HCT116 (cell line): Measurements from ENCODE around the gene RNU2-63P. TPM values are rescaled to one million over a fixed set of nuclear protein-coding genes. Genes with fewer than 3 reads are reported as not detected.

Experiments used
- ATAC-seq: fragments of 200-7000 bp; cut with Tn5 transposase; 2 replicates; pipeline ENCODE4 v1.9.1; 2020; ENCODE audit warnings: mild to moderate bottlenecking, moderate library complexity
- BruUV-seq: library from RNA; stranded (reverse); fragments of 400-500 nt; replicated peaks from 2 replicates; lab custom pipeline; 2021; lab: Mats Ljungman, UMichigan
- CTCF ChIA-PET: fragments of 300-600 bp; sonication (Branson Sonifier 250); formaldehyde crosslinking; loops from one replicate; lab custom pipeline; 2021; ENCODE audit warnings: antibody characterized with exemption; lab: Charles Lee
- POLR2A ChIA-PET: fragments of 300-600, 350-600 bp; sonication (Branson Sonifier 250); formaldehyde crosslinking; loops from one replicate; lab custom pipeline; 2021; ENCODE audit warnings: antibody characterized with exemption; lab: Charles Lee
- RAD21 ChIA-PET, 2 experiments: fragments of 300-600 bp; sonication (Branson Sonifier 250); formaldehyde crosslinking; loops; one replicate each; lab custom pipeline; 2023; ENCODE audit warnings: low total read pairs in 2 of 2; ENCODE audit not compliant: uncharacterized antibody in 2 of 2, unreplicated experiment in 2 of 2, low non-redundant PET in 1 of 2; lab: Charles Lee
- DNase-seq: peaks from one replicate; pipeline ENCODE4 v3.0.0-alpha.2; 2010; ENCODE audit warnings: low read depth, low spot score
- H2AFZ ChIP-seq: fragments of 200-600 bp; shearing (Covaris generic), sonication (generic); 2 replicates; pipeline ENCODE4 v1.6.1; 2017; ENCODE audit warnings: low read depth, mixed run types, mixed read lengths, antibody characterized with exemption, low read length; ENCODE audit not compliant: poor library complexity, severe bottlenecking
- H3K27ac ChIP-seq: 2 replicates; pipeline ENCODE4 v1.5.1; 2012; ENCODE audit warnings: low read depth, low read length
- H3K27me3 ChIP-seq: fragments of 200-600 bp; sonication (generic); 2 replicates; pipeline ENCODE4 v1.6.1; 2016; ENCODE audit warnings: mixed run types, low read length, mixed read lengths; ENCODE audit not compliant: insufficient read depth
- H3K36me3 ChIP-seq, 2 experiments: fragments of 200-500 bp in 1 of 2; fragments of 200-600 bp in 1 of 2; sonication (Bioruptor generic) in 1 of 2; sonication (generic) in 1 of 2; 2 replicates each; pipeline versions ENCODE4 v1.5.1 to v1.6.1; 2014 to 2016; ENCODE audit warnings: low read length in 2 of 2, inconsistent platforms in 1 of 2, mixed read lengths in 1 of 2, mixed run types in 1 of 2; ENCODE audit not compliant: insufficient read depth in 2 of 2, control insufficient read depth in 1 of 2
- H3K4me1 ChIP-seq, 2 experiments: fragments of 200-600 bp in 1 of 2; sonication (generic) in 1 of 2; 2 replicates each; pipeline versions ENCODE4 v1.5.1 to v1.6.1; 2012 to 2017; ENCODE audit warnings: low read length in 2 of 2, inconsistent platforms in 1 of 2, mild to moderate bottlenecking in 1 of 2, mixed read lengths in 1 of 2, mixed run types in 1 of 2, moderate library complexity in 1 of 2; ENCODE audit not compliant: insufficient read depth in 2 of 2, control insufficient read depth in 1 of 2
- H3K4me2 ChIP-seq: fragments of 200-600 bp; sonication (generic); 2 replicates; pipeline ENCODE4 v1.6.1; 2017; ENCODE audit warnings: mixed run types, low read length, mixed read lengths
- H3K4me3 ChIP-seq, 2 experiments: fragments of 200-600 bp in 1 of 2; sonication (generic) in 1 of 2; replicated peaks in 1 of 2; 2 replicates each; pipeline ENCODE4 v1.5.1; 2011 to 2016; ENCODE audit warnings: low read length in 2 of 2, control low read depth in 1 of 2, low read depth in 1 of 2, mild to moderate bottlenecking in 1 of 2, mixed read lengths in 1 of 2, mixed run types in 1 of 2
- H3K79me2 ChIP-seq: fragments of 200-600 bp; sonication (generic); 2 replicates; pipeline ENCODE4 v1.6.1; 2017; ENCODE audit warnings: mild to moderate bottlenecking, mixed run types, low read length, moderate library complexity, mixed read lengths; ENCODE audit not compliant: insufficient read depth
- H3K9ac ChIP-seq: fragments of 200-600 bp; sonication (generic); 2 replicates; pipeline ENCODE4 v1.6.1; 2016; ENCODE audit warnings: low read length, mixed read lengths
- H3K9me2 ChIP-seq: fragments of 200-600 bp; sonication (generic), shearing (Covaris generic); 2 replicates; pipeline ENCODE4 v1.6.1; 2017; ENCODE audit warnings: mixed run types, mild to moderate bottlenecking, moderate library complexity; ENCODE audit not compliant: insufficient read depth
- H3K9me3 ChIP-seq, 2 experiments: fragments of 200-500 bp in 1 of 2; fragments of 200-600 bp in 1 of 2; sonication (Bioruptor generic) in 1 of 2; sonication (generic) in 1 of 2; 2 replicates each; pipeline ENCODE4 v1.6.1; 2014 to 2017; ENCODE audit warnings: low read length in 2 of 2, mixed read lengths in 2 of 2, inconsistent platforms in 1 of 2, low read depth in 1 of 2, mild to moderate bottlenecking in 1 of 2, mixed run types in 1 of 2, moderate library complexity in 1 of 2; ENCODE audit not compliant: control insufficient read depth in 1 of 2, insufficient read depth in 1 of 2
- H4K20me1 ChIP-seq: fragments of 200-600 bp; sonication (generic), shearing (Covaris generic); 2 replicates; pipeline ENCODE4 v1.6.1; 2017; ENCODE audit warnings: mixed run types, mild to moderate bottlenecking, moderate library complexity; ENCODE audit not compliant: insufficient read depth
- ATF3 ChIP-seq: IDR thresholded peaks from 2 replicates; pipeline ENCODE4 v1.6.1; 2012
- CBX3 ChIP-seq: IDR thresholded peaks from 2 replicates; pipeline ENCODE4 v1.6.1; 2012; ENCODE audit warnings: low read depth
- CTCF ChIP-seq, 3 experiments: fragments of 200-600 bp in 1 of 3; sonication (generic) in 1 of 3; IDR thresholded peaks in 2 of 3; conservative IDR thresholded peaks in 1 of 3; 2 replicates each; pipeline ENCODE4 v1.5.1; 2012 to 2017; ENCODE audit warnings: low read depth in 2 of 3, low read length in 2 of 3, antibody characterized with exemption in 1 of 3, borderline replicate concordance in 1 of 3, control low read depth in 1 of 3, mild to moderate bottlenecking in 1 of 3, mixed read lengths in 1 of 3, mixed run types in 1 of 3, moderate library complexity in 1 of 3; ENCODE audit not compliant: insufficient read depth in 1 of 3
- ELF1 ChIP-seq: IDR thresholded peaks from 2 replicates; pipeline ENCODE4 v1.6.1; 2012; ENCODE audit warnings: low read depth, borderline replicate concordance
- EZH2phosphoT487 ChIP-seq: fragments of 200-600 bp; IDR thresholded peaks from 2 replicates; pipeline ENCODE4 v1.6.1; 2018; ENCODE audit warnings: antibody characterized with exemption, borderline replicate concordance
- JUND ChIP-seq: IDR thresholded peaks from 2 replicates; pipeline ENCODE4 v1.6.1; 2012
- POLR2A ChIP-seq: IDR thresholded peaks from 2 replicates; pipeline ENCODE4 v1.7.0; 2011; ENCODE audit warnings: borderline replicate concordance; ENCODE audit not compliant: insufficient read depth, insufficient read length; ENCODE audit errors: extremely low read depth
- POLR2AphosphoS5 ChIP-seq: IDR thresholded peaks from 2 replicates; pipeline ENCODE4 v1.6.1; 2011; ENCODE audit warnings: mild to moderate bottlenecking, low read depth, low read length, moderate library complexity
- SP1 ChIP-seq: IDR thresholded peaks from 2 replicates; pipeline ENCODE4 v1.6.1; 2012; ENCODE audit warnings: low read depth
- TCF7L2 ChIP-seq: IDR thresholded peaks from 2 replicates; pipeline ENCODE4 v1.7.0; 2011; ENCODE audit warnings: borderline replicate concordance, inconsistent platforms; ENCODE audit not compliant: insufficient read depth, insufficient read length; ENCODE audit errors: extremely low read depth
- YY1 ChIP-seq: IDR thresholded peaks from 2 replicates; pipeline ENCODE4 v1.6.1; 2011; ENCODE audit warnings: low read length, low read depth, moderate library complexity, mild to moderate bottlenecking; ENCODE audit not compliant: insufficient replicate concordance; ENCODE audit errors: extremely low read depth
- ZBTB33 ChIP-seq: IDR thresholded peaks from 2 replicates; pipeline ENCODE4 v1.6.1; 2011; ENCODE audit warnings: mild to moderate bottlenecking, low read length, moderate library complexity; ENCODE audit not compliant: insufficient replicate concordance; ENCODE audit errors: extremely low read depth
- ZFX ChIP-seq: fragments of 450-650 bp; IDR thresholded peaks from 2 replicates; pipeline ENCODE4 v1.6.1; 2017
- ZNF274 ChIP-seq: fragments of 200-500 bp; sonication (Bioruptor generic); IDR thresholded peaks from 2 replicates; pipeline ENCODE4 v1.6.1; 2014; ENCODE audit warnings: mild to moderate bottlenecking, low read depth, low read length, inconsistent platforms
- intact Hi-C: fragments of 100-400 bp; cut with micrococcal nuclease; formaldehyde crosslinking; loops from 2 replicates; pipeline ENCODE4 v1.10.0; 2022
- total RNA-seq: library from RNA; stranded (reverse); gene quantifications from one replicate; pipeline ENCODE4 v1.2.1, GENCODE V29; 2021; ENCODE audit not compliant: unreplicated experiment
- TF ChIP-seq, protein P1 (sequence below): IDR thresholded peaks from 2 replicates; pipeline ENCODE4 v1.6.1; 2012; ENCODE audit warnings: low read depth
- TF ChIP-seq, protein P2 (sequence below): IDR thresholded peaks from 2 replicates; pipeline ENCODE4 v1.6.1; 2012

The RNU2-63P gene
- total RNA-seq, 1 experiment from 2014 or later, result 7.4 TPM

GRCh38 chr2:88036182-88036581 is 19.8 kb upstream of the RNU2-63P start:
- Histone ChIP-seq H3K79me2 (no peaks in the 10 kb centered on the region), H3K27ac (no peak overlapping the region), H3K27me3 (no peaks in the 10 kb centered on the region), H3K9ac (no peak overlapping the region), H3K4me3 (no peak overlapping the region), H3K4me1 (peaks cover 0 to 11% of the 10 kb centered on the region in 2 experiments; a peak in 2 of 4 replicates), H2AFZ (no peak overlapping the region), H3K9me3 (no peaks in the 10 kb centered on the region), H3K4me2 (no peak overlapping the region), H3K9me2 (no peaks in the 10 kb centered on the region), H4K20me1 (no peaks in the 10 kb centered on the region), H3K36me3 (no peaks in the 10 kb centered on the region)
- intact Hi-C loops, result no loop called here
- RAD21 ChIA-PET, result no interaction called here
- BruUV-seq, result no TSS peak
- TF ChIP-seq CBX3, result no peak
- no peak for TF ChIP-seq TCF7L2
- no peak for TF ChIP-seq POLR2A
- no peak for TF ChIP-seq ATF3
- TF ChIP-seq ZFX, result no peak
- TF ChIP-seq POLR2AphosphoS5, result no peak
- no peak for TF ChIP-seq CTCF (IDR thresholded peaks at IDR 0.05 in 2 of 3, conservative IDR thresholded peaks at IDR 0.05 in 1 of 3; ENCODE audit: borderline replicate concordance in 1 of 3, insufficient read depth in 1 of 3, low read depth in 2 of 3, low read length in 2 of 3)
- TF ChIP-seq, protein P1, sequence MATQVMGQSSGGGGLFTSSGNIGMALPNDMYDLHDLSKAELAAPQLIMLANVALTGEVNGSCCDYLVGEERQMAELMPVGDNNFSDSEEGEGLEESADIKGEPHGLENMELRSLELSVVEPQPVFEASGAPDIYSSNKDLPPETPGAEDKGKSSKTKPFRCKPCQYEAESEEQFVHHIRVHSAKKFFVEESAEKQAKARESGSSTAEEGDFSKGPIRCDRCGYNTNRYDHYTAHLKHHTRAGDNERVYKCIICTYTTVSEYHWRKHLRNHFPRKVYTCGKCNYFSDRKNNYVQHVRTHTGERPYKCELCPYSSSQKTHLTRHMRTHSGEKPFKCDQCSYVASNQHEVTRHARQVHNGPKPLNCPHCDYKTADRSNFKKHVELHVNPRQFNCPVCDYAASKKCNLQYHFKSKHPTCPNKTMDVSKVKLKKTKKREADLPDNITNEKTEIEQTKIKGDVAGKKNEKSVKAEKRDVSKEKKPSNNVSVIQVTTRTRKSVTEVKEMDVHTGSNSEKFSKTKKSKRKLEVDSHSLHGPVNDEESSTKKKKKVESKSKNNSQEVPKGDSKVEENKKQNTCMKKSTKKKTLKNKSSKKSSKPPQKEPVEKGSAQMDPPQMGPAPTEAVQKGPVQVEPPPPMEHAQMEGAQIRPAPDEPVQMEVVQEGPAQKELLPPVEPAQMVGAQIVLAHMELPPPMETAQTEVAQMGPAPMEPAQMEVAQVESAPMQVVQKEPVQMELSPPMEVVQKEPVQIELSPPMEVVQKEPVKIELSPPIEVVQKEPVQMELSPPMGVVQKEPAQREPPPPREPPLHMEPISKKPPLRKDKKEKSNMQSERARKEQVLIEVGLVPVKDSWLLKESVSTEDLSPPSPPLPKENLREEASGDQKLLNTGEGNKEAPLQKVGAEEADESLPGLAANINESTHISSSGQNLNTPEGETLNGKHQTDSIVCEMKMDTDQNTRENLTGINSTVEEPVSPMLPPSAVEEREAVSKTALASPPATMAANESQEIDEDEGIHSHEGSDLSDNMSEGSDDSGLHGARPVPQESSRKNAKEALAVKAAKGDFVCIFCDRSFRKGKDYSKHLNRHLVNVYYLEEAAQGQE, result no peak
- no peak for TF ChIP-seq ZBTB33
- TF ChIP-seq ELF1, result no peak
- no peak for TF ChIP-seq ZNF274
- TF ChIP-seq, protein P2, sequence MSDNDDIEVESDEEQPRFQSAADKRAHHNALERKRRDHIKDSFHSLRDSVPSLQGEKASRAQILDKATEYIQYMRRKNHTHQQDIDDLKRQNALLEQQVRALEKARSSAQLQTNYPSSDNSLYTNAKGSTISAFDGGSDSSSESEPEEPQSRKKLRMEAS, result no peak
- TF ChIP-seq SP1, result no peak
- TF ChIP-seq EZH2phosphoT487, result no peak
- no peak for TF ChIP-seq YY1
- no peak for TF ChIP-seq JUND
- DNase-seq, result no peak
- POLR2A ChIA-PET, result interaction anchor here (1.8 kb wide), 1 partner anchor 20 kb away, joined by 9 read pairs; the partner anchor contains the start of gene RNU2-63P
- CTCF ChIA-PET, result no interaction called here
- no peak for ATAC-seq
